ENCODE results near the gene GLB1L. TPM values are rescaled to one million over a fixed set of nuclear protein-coding genes. Genes with fewer than 3 reads are reported as not detected.

The GLB1L gene
- total and polyA plus RNA-seq, 7 donors: 2.1 to 26.0 (median 6.9) TPM

- DNase-seq: no peak
- WGBS, 2 donors: 90 to 93% methylated on average over 9 of the region's 9 CpGs
- H3K4me3 ChIP-seq: no peak overlapping the region
- H3K27me3 ChIP-seq: no peaks in the 10 kb centered on the region
- peaks cover 9 to 63% (median 44%) of the 10 kb centered on the region in 4 donors for H3K36me3 ChIP-seq
- H3K9me3 ChIP-seq: no peaks in the 10 kb centered on the region
- TF ChIP-seq, protein P1, sequence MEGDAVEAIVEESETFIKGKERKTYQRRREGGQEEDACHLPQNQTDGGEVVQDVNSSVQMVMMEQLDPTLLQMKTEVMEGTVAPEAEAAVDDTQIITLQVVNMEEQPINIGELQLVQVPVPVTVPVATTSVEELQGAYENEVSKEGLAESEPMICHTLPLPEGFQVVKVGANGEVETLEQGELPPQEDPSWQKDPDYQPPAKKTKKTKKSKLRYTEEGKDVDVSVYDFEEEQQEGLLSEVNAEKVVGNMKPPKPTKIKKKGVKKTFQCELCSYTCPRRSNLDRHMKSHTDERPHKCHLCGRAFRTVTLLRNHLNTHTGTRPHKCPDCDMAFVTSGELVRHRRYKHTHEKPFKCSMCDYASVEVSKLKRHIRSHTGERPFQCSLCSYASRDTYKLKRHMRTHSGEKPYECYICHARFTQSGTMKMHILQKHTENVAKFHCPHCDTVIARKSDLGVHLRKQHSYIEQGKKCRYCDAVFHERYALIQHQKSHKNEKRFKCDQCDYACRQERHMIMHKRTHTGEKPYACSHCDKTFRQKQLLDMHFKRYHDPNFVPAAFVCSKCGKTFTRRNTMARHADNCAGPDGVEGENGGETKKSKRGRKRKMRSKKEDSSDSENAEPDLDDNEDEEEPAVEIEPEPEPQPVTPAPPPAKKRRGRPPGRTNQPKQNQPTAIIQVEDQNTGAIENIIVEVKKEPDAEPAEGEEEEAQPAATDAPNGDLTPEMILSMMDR (IDR thresholded peaks at IDR 0.05): no peak
- TF ChIP-seq POLR2AphosphoS5 (IDR thresholded peaks at IDR 0.05) (no peak), EP300 (IDR thresholded peaks at IDR 0.05) (no peak), POLR2A (IDR thresholded peaks at IDR 0.05) (no peak)
- no peak overlapping the region for H3K27ac ChIP-seq
- intact Hi-C loops (cut with DNase I): no loop called here
- H3K4me1 ChIP-seq: peaks cover 0 to 20% (median 18%) of the 10 kb centered on the region in 4 donors
Observed at GRCh38 chr2:219210886-219211362, 34.3 kb downstream of the GLB1L start.

GRCh38 chr2:219210196-219210885, 34.9 kb downstream of the GLB1L start:
- Histone ChIP-seq H3K4me3 (no peak overlapping the region), H3K4me1 (peaks cover 0 to 22% (median 19%) of the 10 kb centered on the region in 4 donors), H3K27ac (no peak overlapping the region), H3K9me3 (no peaks in the 10 kb centered on the region), H3K36me3 (peaks cover 9 to 63% (median 41%) of the 10 kb centered on the region in 4 donors), H3K27me3 (no peaks in the 10 kb centered on the region)
- WGBS, 2 donors: 95 to 96% methylated on average over 24 of the region's 24 CpGs
- TF ChIP-seq EP300 (IDR thresholded peaks at IDR 0.05) (no peak), POLR2A (IDR thresholded peaks at IDR 0.05) (no peak), POLR2AphosphoS5 (IDR thresholded peaks at IDR 0.05) (no peak)
- TF ChIP-seq, protein P1 (IDR thresholded peaks at IDR 0.05): no peak
- DNase-seq: peak; percentile 60
- intact Hi-C loops (cut with DNase I): no loop called here

GRCh38 chr2:219209236-219210195, 35.7 kb downstream of the GLB1L start:
- Histone ChIP-seq H3K36me3 (peaks cover 9 to 58% (median 34%) of the 10 kb centered on the region in 4 donors), H3K4me3 (no peak overlapping the region), H3K27me3 (no peaks in the 10 kb centered on the region), H3K27ac (no peak overlapping the region), H3K9me3 (no peaks in the 10 kb centered on the region), H3K4me1 (peaks cover 0 to 22% (median 19%) of the 10 kb centered on the region in 4 donors)
- TF ChIP-seq, protein P1 (IDR thresholded peaks at IDR 0.05): no peak
- TF ChIP-seq EP300 (IDR thresholded peaks at IDR 0.05) (no peak), POLR2AphosphoS5 (IDR thresholded peaks at IDR 0.05) (no peak)
- 71 to 87% methylated on average over 18 of the region's 18 CpGs for WGBS, 2 donors
- intact Hi-C loops (cut with DNase I): no loop called here
- DNase-seq: peak; percentile 63

DNA sequence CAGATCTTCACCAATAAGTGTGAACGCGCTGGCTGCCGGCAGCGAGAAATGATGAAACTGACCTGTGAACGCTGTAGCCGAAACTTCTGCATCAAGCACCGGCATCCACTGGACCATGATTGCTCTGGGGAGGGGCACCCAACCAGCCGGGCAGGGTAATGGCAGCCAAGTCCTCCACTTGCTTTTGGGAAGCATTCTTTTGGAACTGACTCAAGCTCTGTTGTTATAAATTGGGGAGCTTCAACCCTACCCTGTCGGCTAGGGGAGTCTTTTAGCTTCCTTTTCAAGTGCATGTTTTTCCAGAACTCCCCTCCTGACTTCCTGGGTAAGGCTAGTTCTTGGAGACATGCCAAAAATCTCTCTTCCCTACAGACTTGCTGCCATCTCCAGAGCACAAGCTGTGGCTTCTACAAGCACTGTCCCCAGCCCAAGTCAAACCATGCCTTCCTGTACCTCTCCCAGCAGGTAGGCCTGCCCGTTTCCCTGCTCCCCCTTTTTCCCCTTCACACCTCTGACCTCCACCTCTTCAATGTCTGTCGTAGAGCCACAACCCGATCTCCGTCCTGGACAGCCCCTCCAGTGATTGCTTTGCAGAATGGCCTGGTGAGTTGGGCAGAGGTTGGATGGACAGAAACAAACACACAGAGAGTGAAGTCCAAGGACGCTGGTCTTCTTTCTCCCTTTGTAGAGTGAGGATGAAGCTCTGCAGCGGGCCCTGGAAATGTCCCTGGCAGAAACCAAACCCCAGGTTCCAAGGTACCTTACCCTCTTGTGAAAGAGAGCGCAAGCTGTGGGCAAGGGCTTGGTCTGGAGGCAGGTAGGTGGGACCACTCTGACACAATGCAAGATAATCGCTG, 37.1 kb downstream of the GLB1L start:
- peak overlapping the region; percentile 93 to 97 (median 96) for H3K27ac ChIP-seq

More for the DNA sequence above, 37.1 kb downstream of the GLB1L start:
- Histone ChIP-seq H3K4me3 (peak overlapping the region in 1 of 4 donors; percentile 66), H3K27me3 (no peaks in the 10 kb centered on the region), H3K36me3 (peaks cover 6 to 44% (median 24%) of the 10 kb centered on the region in 4 donors), H3K9me3 (no peaks in the 10 kb centered on the region), H3K4me1 (peaks cover 0 to 22% (median 19%) of the 10 kb centered on the region in 4 donors)
- TF ChIP-seq POLR2AphosphoS5 (IDR thresholded peaks at IDR 0.05) (no peak), EP300 (IDR thresholded peaks at IDR 0.05) (no peak), POLR2A (IDR thresholded peaks at IDR 0.05) (no peak)
- TF ChIP-seq, protein P1 (IDR thresholded peaks at IDR 0.05): no peak
- intact Hi-C loops (cut with DNase I): loop anchor here (1.0 kb wide), 2 partner anchors 9 to 48 kb away; partner anchors contain the start of gene NHEJ1
- peak; percentile 55 for DNase-seq
- WGBS, 2 donors: 66 to 75% methylated on average over 17 of the region's 17 CpGs

Measured in sigmoid colon (tissue), 7 donors.